Measurements from ENCODE around the gene VAMP2.

DNA sequence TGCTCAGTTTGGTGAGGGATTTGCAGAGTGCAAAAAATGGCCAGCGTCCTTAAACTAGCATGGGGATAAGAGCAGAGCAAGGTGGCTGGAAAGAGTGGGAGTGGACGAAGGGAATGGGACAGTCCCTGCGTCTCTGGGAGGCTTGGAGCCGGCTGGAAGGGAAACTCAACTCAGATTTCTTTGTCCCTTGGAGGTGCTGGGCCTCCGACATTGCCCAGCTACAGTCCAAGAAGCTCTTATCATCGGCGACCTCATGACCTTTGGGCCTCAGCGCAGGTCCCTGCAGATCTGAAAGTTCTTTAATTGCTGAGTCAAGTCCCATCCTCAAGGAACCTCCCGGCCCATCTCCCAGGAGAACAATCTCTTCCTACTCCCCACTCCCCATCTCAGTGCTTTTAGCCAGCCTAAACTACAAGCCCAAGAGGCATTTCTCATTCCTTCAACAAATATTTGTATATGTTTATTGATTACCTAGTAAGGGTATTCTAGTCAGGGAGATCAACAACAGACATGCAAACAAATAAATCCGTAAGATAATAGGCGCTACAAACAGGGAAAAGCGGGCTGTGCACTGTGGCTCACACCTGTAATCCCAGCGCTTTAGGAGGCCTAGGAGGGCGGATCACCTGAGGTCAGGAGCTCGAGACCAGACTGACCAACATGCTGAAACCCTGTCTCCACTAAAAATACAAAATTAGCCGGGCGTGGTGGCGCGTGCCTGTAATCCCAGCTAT is 14.4 kb upstream of the VAMP2 start:
- TF ChIP-seq, protein P1, sequence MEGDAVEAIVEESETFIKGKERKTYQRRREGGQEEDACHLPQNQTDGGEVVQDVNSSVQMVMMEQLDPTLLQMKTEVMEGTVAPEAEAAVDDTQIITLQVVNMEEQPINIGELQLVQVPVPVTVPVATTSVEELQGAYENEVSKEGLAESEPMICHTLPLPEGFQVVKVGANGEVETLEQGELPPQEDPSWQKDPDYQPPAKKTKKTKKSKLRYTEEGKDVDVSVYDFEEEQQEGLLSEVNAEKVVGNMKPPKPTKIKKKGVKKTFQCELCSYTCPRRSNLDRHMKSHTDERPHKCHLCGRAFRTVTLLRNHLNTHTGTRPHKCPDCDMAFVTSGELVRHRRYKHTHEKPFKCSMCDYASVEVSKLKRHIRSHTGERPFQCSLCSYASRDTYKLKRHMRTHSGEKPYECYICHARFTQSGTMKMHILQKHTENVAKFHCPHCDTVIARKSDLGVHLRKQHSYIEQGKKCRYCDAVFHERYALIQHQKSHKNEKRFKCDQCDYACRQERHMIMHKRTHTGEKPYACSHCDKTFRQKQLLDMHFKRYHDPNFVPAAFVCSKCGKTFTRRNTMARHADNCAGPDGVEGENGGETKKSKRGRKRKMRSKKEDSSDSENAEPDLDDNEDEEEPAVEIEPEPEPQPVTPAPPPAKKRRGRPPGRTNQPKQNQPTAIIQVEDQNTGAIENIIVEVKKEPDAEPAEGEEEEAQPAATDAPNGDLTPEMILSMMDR (IDR thresholded peaks at IDR 0.05; ENCODE audit: low read depth, low read length, missing input control) = no peak
- TF ChIP-seq, protein P2, sequence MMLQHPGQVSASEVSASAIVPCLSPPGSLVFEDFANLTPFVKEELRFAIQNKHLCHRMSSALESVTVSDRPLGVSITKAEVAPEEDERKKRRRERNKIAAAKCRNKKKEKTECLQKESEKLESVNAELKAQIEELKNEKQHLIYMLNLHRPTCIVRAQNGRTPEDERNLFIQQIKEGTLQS (IDR thresholded peaks at IDR 0.05) = no peak
- TF ChIP-seq, protein P3, sequence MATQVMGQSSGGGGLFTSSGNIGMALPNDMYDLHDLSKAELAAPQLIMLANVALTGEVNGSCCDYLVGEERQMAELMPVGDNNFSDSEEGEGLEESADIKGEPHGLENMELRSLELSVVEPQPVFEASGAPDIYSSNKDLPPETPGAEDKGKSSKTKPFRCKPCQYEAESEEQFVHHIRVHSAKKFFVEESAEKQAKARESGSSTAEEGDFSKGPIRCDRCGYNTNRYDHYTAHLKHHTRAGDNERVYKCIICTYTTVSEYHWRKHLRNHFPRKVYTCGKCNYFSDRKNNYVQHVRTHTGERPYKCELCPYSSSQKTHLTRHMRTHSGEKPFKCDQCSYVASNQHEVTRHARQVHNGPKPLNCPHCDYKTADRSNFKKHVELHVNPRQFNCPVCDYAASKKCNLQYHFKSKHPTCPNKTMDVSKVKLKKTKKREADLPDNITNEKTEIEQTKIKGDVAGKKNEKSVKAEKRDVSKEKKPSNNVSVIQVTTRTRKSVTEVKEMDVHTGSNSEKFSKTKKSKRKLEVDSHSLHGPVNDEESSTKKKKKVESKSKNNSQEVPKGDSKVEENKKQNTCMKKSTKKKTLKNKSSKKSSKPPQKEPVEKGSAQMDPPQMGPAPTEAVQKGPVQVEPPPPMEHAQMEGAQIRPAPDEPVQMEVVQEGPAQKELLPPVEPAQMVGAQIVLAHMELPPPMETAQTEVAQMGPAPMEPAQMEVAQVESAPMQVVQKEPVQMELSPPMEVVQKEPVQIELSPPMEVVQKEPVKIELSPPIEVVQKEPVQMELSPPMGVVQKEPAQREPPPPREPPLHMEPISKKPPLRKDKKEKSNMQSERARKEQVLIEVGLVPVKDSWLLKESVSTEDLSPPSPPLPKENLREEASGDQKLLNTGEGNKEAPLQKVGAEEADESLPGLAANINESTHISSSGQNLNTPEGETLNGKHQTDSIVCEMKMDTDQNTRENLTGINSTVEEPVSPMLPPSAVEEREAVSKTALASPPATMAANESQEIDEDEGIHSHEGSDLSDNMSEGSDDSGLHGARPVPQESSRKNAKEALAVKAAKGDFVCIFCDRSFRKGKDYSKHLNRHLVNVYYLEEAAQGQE (IDR thresholded peaks at IDR 0.05) = no peak
- TF ChIP-seq, protein P4, sequence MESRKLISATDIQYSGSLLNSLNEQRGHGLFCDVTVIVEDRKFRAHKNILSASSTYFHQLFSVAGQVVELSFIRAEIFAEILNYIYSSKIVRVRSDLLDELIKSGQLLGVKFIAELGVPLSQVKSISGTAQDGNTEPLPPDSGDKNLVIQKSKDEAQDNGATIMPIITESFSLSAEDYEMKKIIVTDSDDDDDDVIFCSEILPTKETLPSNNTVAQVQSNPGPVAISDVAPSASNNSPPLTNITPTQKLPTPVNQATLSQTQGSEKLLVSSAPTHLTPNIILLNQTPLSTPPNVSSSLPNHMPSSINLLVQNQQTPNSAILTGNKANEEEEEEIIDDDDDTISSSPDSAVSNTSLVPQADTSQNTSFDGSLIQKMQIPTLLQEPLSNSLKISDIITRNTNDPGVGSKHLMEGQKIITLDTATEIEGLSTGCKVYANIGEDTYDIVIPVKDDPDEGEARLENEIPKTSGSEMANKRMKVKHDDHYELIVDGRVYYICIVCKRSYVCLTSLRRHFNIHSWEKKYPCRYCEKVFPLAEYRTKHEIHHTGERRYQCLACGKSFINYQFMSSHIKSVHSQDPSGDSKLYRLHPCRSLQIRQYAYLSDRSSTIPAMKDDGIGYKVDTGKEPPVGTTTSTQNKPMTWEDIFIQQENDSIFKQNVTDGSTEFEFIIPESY (IDR thresholded peaks at IDR 0.05) = no peak
- TF ChIP-seq JUND (IDR thresholded peaks at IDR 0.05) (no peak), TAF1 (conservative IDR thresholded peaks at IDR 0.05) (no peak), RAD21 (IDR thresholded peaks at IDR 0.05) (no peak), YY1 (IDR thresholded peaks at IDR 0.05) (no peak), GABPA (IDR thresholded peaks at IDR 0.05 in 1 of 2, conservative IDR thresholded peaks at IDR 0.05 in 1 of 2) (no peak), FOXA1 (IDR thresholded peaks at IDR 0.05) (no peak), SP1 (IDR thresholded peaks at IDR 0.05) (no peak), RXRA (IDR thresholded peaks at IDR 0.05) (no peak)
- TF ChIP-seq, protein P5, sequence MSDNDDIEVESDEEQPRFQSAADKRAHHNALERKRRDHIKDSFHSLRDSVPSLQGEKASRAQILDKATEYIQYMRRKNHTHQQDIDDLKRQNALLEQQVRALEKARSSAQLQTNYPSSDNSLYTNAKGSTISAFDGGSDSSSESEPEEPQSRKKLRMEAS (IDR thresholded peaks at IDR 0.05) = no peak
